Natural killer cell (primary cell): Measurements from ENCODE around the gene MYO15A. TPM values are rescaled to one million over a fixed set of nuclear protein-coding genes. Genes with fewer than 3 reads are reported as not detected.

Source experiments
- ATAC-seq, 3 donors: fragments of 150-1000 bp in 2 of 3; fragments of 200-7000 bp in 1 of 3; cut with Tn5 transposase; 1 replicate in 1 of 3; 2 replicates in 2 of 3; pipeline ENCODE4 v1.10.0; 2021; ENCODE audit warnings: mild to moderate bottlenecking in 2 of 3, moderate library complexity in 2 of 3
- DNase-seq, 2 donors: peaks; one replicate each; pipeline versions ENCODE4 v3.0.0 to v3.0.0-alpha.2; 2013 to 2021; ENCODE audit warnings: mixed read lengths in 1 of 2
- H3K27ac ChIP-seq: one replicate; pipeline ENCODE4 v1.5.1; 2013; ENCODE audit warnings: mild to moderate bottlenecking, low read length
- H3K27me3 ChIP-seq: one replicate; pipeline ENCODE4 v1.6.1; 2013; ENCODE audit warnings: low read length; ENCODE audit not compliant: control insufficient read depth, insufficient read depth
- H3K36me3 ChIP-seq: one replicate; pipeline ENCODE4 v1.6.1; 2013; ENCODE audit warnings: low read length; ENCODE audit not compliant: control insufficient read depth, insufficient read depth
- H3K4me1 ChIP-seq: one replicate; pipeline ENCODE4 v1.6.1; 2013; ENCODE audit warnings: low read length; ENCODE audit not compliant: control insufficient read depth, insufficient read depth
- H3K4me3 ChIP-seq: one replicate; pipeline ENCODE4 v1.5.1; 2013; ENCODE audit warnings: low read length
- H3K9me3 ChIP-seq: one replicate; pipeline ENCODE4 v1.6.1; 2013; ENCODE audit warnings: low read length; ENCODE audit not compliant: control insufficient read depth, insufficient read depth
- H3K27ac Mint-ChIP-seq, 2 donors: one replicate each; pipeline ENCODE4 v1.8.0; 2022; ENCODE audit warnings: mild to moderate bottlenecking in 2 of 2, mixed read lengths in 2 of 2, moderate library complexity in 1 of 2
- H3K27me3 Mint-ChIP-seq, 2 donors: one replicate each; pipeline ENCODE4 v1.8.0; 2022; ENCODE audit warnings: low read depth in 2 of 2, mixed read lengths in 2 of 2
- H3K36me3 Mint-ChIP-seq: one replicate; pipeline ENCODE4 v1.8.0; 2022; ENCODE audit warnings: mixed read lengths
- H3K4me1 Mint-ChIP-seq, 2 donors: one replicate each; pipeline ENCODE4 v1.8.0; 2022; ENCODE audit warnings: mixed read lengths in 2 of 2
- H3K4me3 Mint-ChIP-seq: one replicate; pipeline ENCODE4 v1.8.0; 2022; ENCODE audit warnings: mild to moderate bottlenecking, moderate library complexity, mixed read lengths
- H3K9me3 Mint-ChIP-seq, 2 donors: one replicate each; pipeline ENCODE4 v1.8.0; 2022; ENCODE audit warnings: mixed read lengths in 2 of 2
- WGBS: methylation state at CpG from one replicate; pipeline ENCODE4 v1.1.7; 2013; ENCODE audit warnings: missing lambda C conversion rate; ENCODE audit not compliant: insufficient coverage; 5-methylcytosine and 5-hydroxymethylcytosine counted together
- intact Hi-C: fragments of 100-400 bp; cut with micrococcal nuclease; formaldehyde crosslinking; loops from one replicate; pipeline ENCODE4 v1.14.2; 2022
- total RNA-seq, 4 donors: library from RNA; stranded (reverse); fragments of 120-200 nt in 1 of 4; gene quantifications; one replicate each; pipeline versions ENCODE4 v1.2.3 to v1.2.4, GENCODE V29; 2013 to 2022
- TF ChIP-seq, protein P1 (sequence below): fragments of 200-600 bp; IDR thresholded peaks from one replicate; pipeline ENCODE4 v1.8.0; 2022; ENCODE audit warnings: antibody characterized with exemption

MYO15A gene
- total RNA-seq, 3 donors from 2014 or later (not counting 1 experiment from before 2014, with no cell fraction given), result 1.6 to 2.0 (median 1.8) TPM

DNA sequence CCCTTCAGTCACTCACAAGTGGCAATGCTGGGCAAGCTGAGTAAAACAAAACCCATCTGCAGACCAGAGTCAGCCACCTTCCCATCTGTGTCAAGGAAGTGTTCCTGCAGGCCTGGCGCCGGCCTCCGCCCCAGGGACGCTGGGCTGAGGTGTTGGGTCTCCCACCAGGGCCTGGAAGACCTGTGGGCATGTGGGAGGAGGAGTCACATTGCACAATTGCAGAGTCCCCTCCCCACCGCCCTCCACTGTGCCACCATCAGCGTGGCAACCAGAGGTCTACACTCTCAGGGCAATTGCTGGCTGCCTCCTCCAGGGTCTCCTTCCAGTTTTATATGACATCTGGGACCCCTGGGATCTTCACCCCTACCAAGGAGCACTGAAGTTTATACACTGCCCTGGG lies 3.0 kb upstream of the MYO15A start:
- Histone ChIP-seq H3K27ac (no peak overlapping the region), H3K9me3 (no peaks in the 10 kb centered on the region), H3K36me3 (peaks cover 20% of the 10 kb centered on the region), H3K4me1 (no peaks in the 10 kb centered on the region), H3K27me3 (no peaks in the 10 kb centered on the region), H3K4me3 (no peak overlapping the region)
- no peak overlapping the region for H3K27ac Mint-ChIP-seq
- no peaks in the 10 kb centered on the region for H3K27me3 Mint-ChIP-seq
- 83% methylated on average over 6 of the region's 6 CpGs for WGBS
- ATAC-seq (no peak), DNase-seq (no peak)
- no peaks in the 10 kb centered on the region for H3K36me3 Mint-ChIP-seq
- H3K4me3 Mint-ChIP-seq, result no peak overlapping the region
- intact Hi-C loops, result no loop called here
- H3K4me1 Mint-ChIP-seq, result no peaks in the 10 kb centered on the region
- no peaks in the 10 kb centered on the region for H3K9me3 Mint-ChIP-seq
- TF ChIP-seq, protein P1, sequence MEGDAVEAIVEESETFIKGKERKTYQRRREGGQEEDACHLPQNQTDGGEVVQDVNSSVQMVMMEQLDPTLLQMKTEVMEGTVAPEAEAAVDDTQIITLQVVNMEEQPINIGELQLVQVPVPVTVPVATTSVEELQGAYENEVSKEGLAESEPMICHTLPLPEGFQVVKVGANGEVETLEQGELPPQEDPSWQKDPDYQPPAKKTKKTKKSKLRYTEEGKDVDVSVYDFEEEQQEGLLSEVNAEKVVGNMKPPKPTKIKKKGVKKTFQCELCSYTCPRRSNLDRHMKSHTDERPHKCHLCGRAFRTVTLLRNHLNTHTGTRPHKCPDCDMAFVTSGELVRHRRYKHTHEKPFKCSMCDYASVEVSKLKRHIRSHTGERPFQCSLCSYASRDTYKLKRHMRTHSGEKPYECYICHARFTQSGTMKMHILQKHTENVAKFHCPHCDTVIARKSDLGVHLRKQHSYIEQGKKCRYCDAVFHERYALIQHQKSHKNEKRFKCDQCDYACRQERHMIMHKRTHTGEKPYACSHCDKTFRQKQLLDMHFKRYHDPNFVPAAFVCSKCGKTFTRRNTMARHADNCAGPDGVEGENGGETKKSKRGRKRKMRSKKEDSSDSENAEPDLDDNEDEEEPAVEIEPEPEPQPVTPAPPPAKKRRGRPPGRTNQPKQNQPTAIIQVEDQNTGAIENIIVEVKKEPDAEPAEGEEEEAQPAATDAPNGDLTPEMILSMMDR, result no peak

DNA sequence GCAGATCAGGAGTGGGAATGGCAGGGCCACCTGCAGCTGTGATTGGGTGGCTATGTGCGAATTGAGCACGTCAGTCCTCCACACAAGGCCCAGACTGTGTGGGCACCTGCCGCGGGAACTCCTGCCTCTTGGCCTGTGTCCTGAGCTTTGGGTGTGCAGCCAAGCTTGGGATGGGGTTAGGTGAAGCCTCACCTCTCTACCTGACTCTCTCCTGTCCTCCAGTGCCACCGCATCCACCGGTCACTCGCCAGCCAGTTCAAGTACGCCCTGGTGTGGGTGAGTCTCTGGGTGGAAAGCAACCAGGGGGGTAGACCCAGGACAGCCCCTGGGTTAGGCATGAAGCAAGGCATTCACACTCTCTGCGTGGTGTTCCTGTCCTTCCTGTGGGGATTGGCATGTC lies 2.3 kb upstream of the MYO15A start:
- Mint-ChIP-seq H3K4me1 (no peaks in the 10 kb centered on the region), H3K27me3 (no peaks in the 10 kb centered on the region), H3K9me3 (no peaks in the 10 kb centered on the region), H3K27ac (no peak overlapping the region), H3K4me3 (no peak overlapping the region), H3K36me3 (no peaks in the 10 kb centered on the region)
- no peaks in the 10 kb centered on the region for H3K4me1 ChIP-seq
- no peak overlapping the region for H3K27ac ChIP-seq
- DNase-seq (no peak), ATAC-seq (no peak)
- H3K9me3 ChIP-seq, result no peaks in the 10 kb centered on the region
- TF ChIP-seq, protein P1, result no peak
- H3K36me3 ChIP-seq, result peaks cover 18% of the 10 kb centered on the region
- no peak overlapping the region for H3K4me3 ChIP-seq
- intact Hi-C loops, result no loop called here
- 95% methylated on average over 9 of the region's 9 CpGs for WGBS
- no peaks in the 10 kb centered on the region for H3K27me3 ChIP-seq

DNA sequence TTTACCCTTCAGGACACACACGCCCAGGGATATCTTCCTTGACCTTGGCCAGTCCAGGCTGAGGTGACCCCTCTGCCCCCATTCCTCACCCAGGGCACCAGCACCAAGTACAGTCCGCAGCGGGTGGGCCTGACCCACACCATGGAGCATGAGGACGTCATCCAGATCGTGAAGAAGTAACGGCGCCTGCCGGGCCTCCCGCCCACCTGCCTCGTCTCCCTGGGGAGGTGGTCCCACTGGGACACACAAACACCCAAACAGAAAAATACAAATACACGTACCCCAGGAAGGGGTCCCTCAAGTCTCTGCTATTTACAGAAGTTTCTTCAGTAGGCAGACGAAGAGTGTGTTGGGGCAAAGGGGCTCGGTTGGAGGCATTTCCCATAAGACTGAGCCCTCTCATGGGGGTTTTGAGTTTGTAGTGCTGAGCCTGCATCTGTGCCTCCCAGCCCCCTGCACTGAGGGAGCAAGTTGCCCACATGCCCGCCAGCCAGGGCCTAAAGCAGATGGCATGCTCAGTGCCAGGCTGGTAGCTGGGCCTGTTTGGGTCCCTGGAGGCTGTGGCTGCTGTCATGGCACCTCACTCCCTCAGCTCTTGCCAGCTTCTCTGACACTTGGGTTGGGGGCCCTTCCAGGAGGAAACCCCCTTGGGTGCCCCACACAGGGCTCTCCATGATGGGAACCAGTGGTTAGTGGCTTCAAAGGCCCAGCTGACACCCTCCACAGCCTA lies 1.3 kb upstream of the MYO15A start:
- Mint-ChIP-seq H3K27me3 (no peaks in the 10 kb centered on the region), H3K27ac (no peak overlapping the region), H3K9me3 (no peaks in the 10 kb centered on the region), H3K4me1 (no peaks in the 10 kb centered on the region), H3K36me3 (no peaks in the 10 kb centered on the region), H3K4me3 (no peak overlapping the region)
- 90% methylated on average over 13 of the region's 14 CpGs for WGBS
- Histone ChIP-seq H3K9me3 (no peaks in the 10 kb centered on the region), H3K36me3 (peaks cover 12% of the 10 kb centered on the region), H3K4me1 (no peaks in the 10 kb centered on the region), H3K4me3 (no peak overlapping the region), H3K27ac (no peak overlapping the region), H3K27me3 (no peaks in the 10 kb centered on the region)
- ATAC-seq (no peak), DNase-seq (no peak)
- TF ChIP-seq, protein P1, result no peak
- intact Hi-C loops, result no loop called here

DNA sequence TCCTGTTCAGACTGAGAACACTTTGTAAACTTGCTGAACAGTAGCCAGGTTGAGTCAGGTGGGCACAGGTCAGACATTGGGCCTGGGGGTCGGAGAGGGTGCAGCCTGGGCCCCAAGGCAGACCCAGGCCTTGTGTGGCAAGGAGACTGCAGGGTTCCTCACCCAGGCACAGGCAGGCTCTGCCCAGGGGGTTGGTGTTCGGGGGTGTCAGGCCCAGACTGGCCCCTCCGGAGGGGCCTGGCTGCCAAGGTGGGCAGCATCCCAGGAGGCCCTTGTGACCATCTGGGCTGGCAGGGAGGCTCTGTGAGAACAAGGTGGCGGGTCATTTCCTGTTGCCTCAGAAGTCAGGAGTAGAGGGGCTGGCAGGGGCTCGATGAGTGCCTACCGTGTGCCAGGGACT lies 585 bp upstream of the MYO15A start:
- H3K9me3 Mint-ChIP-seq, result no peaks in the 10 kb centered on the region
- TF ChIP-seq, protein P1, result no peak
- Histone ChIP-seq H3K4me3 (no peak overlapping the region), H3K27me3 (no peaks in the 10 kb centered on the region), H3K9me3 (no peaks in the 10 kb centered on the region), H3K27ac (no peak overlapping the region), H3K4me1 (no peaks in the 10 kb centered on the region), H3K36me3 (peaks cover 10% of the 10 kb centered on the region)
- no peaks in the 10 kb centered on the region for H3K4me1 Mint-ChIP-seq
- peak overlapping the region in 1 of 2 donors; percentile 20 for H3K27ac Mint-ChIP-seq
- DNase-seq, result no peak
- no peak for ATAC-seq
- intact Hi-C loops, result no loop called here
- 88% methylated on average over 6 of the region's 6 CpGs for WGBS
- H3K27me3 Mint-ChIP-seq, result no peaks in the 10 kb centered on the region
- H3K4me3 Mint-ChIP-seq, result no peak overlapping the region
- H3K36me3 Mint-ChIP-seq, result no peaks in the 10 kb centered on the region
